SK-N-SH treated with all-trans-retinoic acid at 6 μM for 48 hours (cell line): ENCODE measurements around the gene ITGB2.

Experiments
- ATAC-seq: fragments of 200-7000 bp; cut with Tn5 transposase; 3 replicates; pipeline ENCODE4 v1.9.1; 2020; ENCODE audit warnings: mild to moderate bottlenecking, moderate library complexity
- ARNTL ChIP-seq: fragments of 450-650 bp; formaldehyde crosslinking; IDR thresholded peaks from 2 replicates; pipeline ENCODE4 v1.5.0; 2020; ENCODE audit warnings: low read depth, mild to moderate bottlenecking, moderate library complexity, borderline replicate concordance
- BACH2 ChIP-seq: fragments of 250-450 bp; sonication (Bioruptor Pico); IDR thresholded peaks from 2 replicates; pipeline ENCODE4 v1.9.0; 2021; ENCODE audit warnings: mild to moderate bottlenecking, borderline replicate concordance
- CREB5 ChIP-seq: fragments of 250-450 bp; sonication (Bioruptor Pico); IDR thresholded peaks from 2 replicates; pipeline ENCODE4 v1.5.1; 2020; ENCODE audit warnings: low read depth, mild to moderate bottlenecking, moderate library complexity
- CSDC2 ChIP-seq: fragments of 250-450 bp; sonication (Bioruptor Pico); IDR thresholded peaks from 2 replicates; pipeline ENCODE4 v1.5.0; 2020; ENCODE audit warnings: mild to moderate bottlenecking, moderate library complexity
- CSRNP3 ChIP-seq: fragments of 250-450 bp; sonication (Bioruptor Pico); IDR thresholded peaks from 2 replicates; pipeline ENCODE4 v1.5.1; 2021; ENCODE audit warnings: mild to moderate bottlenecking, moderate library complexity
- ESRRG ChIP-seq: fragments of 250-450 bp; sonication (Bioruptor Pico); IDR thresholded peaks from 2 replicates; pipeline ENCODE4 v1.6.1; 2021; ENCODE audit warnings: mild to moderate bottlenecking
- GLIS3 ChIP-seq: fragments of 250-450 bp; sonication (Bioruptor Pico); IDR thresholded peaks from 2 replicates; pipeline ENCODE4 v1.5.0; 2020; ENCODE audit warnings: mild to moderate bottlenecking, moderate library complexity
- ISL1 ChIP-seq: fragments of 250-450 bp; sonication (Bioruptor Pico); IDR thresholded peaks from 2 replicates; pipeline ENCODE4 v2.1.2; 2022; ENCODE audit warnings: mild to moderate bottlenecking, moderate library complexity
- OSR1 ChIP-seq: fragments of 250-450 bp; sonication (Bioruptor Pico); IDR thresholded peaks from 2 replicates; pipeline ENCODE4 v1.8.0; 2022; ENCODE audit warnings: moderate library complexity, mild to moderate bottlenecking, inconsistent platforms
- POU6F1 ChIP-seq: fragments of 250-450 bp; sonication (Bioruptor Pico); IDR thresholded peaks from 2 replicates; pipeline ENCODE4 v1.8.0; 2021; ENCODE audit warnings: low read depth, mild to moderate bottlenecking, moderate library complexity, borderline replicate concordance
- PPARA ChIP-seq: fragments of 250-450 bp; sonication (Bioruptor Pico); IDR thresholded peaks from 2 replicates; pipeline ENCODE4 v1.5.0; 2020; ENCODE audit warnings: mild to moderate bottlenecking, borderline replicate concordance
- RARB ChIP-seq: fragments of 250-450 bp; sonication (Bioruptor Pico); IDR thresholded peaks from 2 replicates; pipeline ENCODE4 v1.8.0; 2021; ENCODE audit warnings: mild to moderate bottlenecking, moderate library complexity
- SNAI2 ChIP-seq: fragments of 250-450 bp; sonication (Bioruptor Pico); IDR thresholded peaks from 2 replicates; pipeline ENCODE4 v1.5.0; 2020; ENCODE audit warnings: mild to moderate bottlenecking, moderate library complexity
- TCF4 ChIP-seq: fragments of 250-450 bp; sonication (Bioruptor Pico); IDR thresholded peaks from 2 replicates; pipeline ENCODE4 v1.8.0; 2021; ENCODE audit warnings: mild to moderate bottlenecking, moderate library complexity, borderline replicate concordance
- TOX ChIP-seq: fragments of 250-450 bp; sonication (Bioruptor Pico); IDR thresholded peaks from 2 replicates; pipeline ENCODE4 v1.8.0; 2021; ENCODE audit warnings: mild to moderate bottlenecking, moderate library complexity, borderline replicate concordance
- TSHZ2 ChIP-seq: fragments of 250-450 bp; sonication (Bioruptor Pico); IDR thresholded peaks from 2 replicates; pipeline ENCODE4 v1.5.0; 2020; ENCODE audit warnings: mild to moderate bottlenecking, moderate library complexity
- ZFP3 ChIP-seq: fragments of 250-450 bp; sonication (Bioruptor Pico); IDR thresholded peaks from 2 replicates; pipeline ENCODE4 v1.5.0; 2020; ENCODE audit warnings: mild to moderate bottlenecking, moderate library complexity
- ZFP30 ChIP-seq: fragments of 450-650 bp; formaldehyde crosslinking; IDR thresholded peaks from 2 replicates; pipeline ENCODE4 v1.5.0; 2022; ENCODE audit warnings: mild to moderate bottlenecking, moderate library complexity
- ZNF565 ChIP-seq: fragments of 450-650 bp; formaldehyde crosslinking; conservative IDR thresholded peaks from 2 replicates; pipeline ENCODE4 v1.5.0; 2020; ENCODE audit warnings: low read depth, mild to moderate bottlenecking, moderate library complexity
- ZNF8 ChIP-seq: fragments of 450-650 bp; formaldehyde crosslinking; IDR thresholded peaks from 2 replicates; pipeline ENCODE4 v1.5.0; 2020; ENCODE audit warnings: mild to moderate bottlenecking, moderate library complexity

Gene ITGB2

GRCh38 chr21:44927587-44928461 is 7.1 kb upstream of the ITGB2 start (continued):
- TF ChIP-seq CREB5 (CRISPR knock-in tag) (no peak), ZFP30 (no peak), SNAI2 (CRISPR knock-in tag) (no peak), CSDC2 (CRISPR knock-in tag) (no peak)

- no peak; the same call in 1 of the 3 replicates for ATAC-seq
These were observed 6.5 kb upstream of the ITGB2 start for GRCh38 chr21:44927259-44927586.

GRCh38 chr21:44926331-44927101 is 5.8 kb upstream of the ITGB2 start:
- TF ChIP-seq ZNF565 (CRISPR knock-in tag) (no peak), BACH2 (no peak), CSRNP3 (CRISPR knock-in tag) (no peak), ARNTL (CRISPR knock-in tag) (no peak), OSR1 (CRISPR knock-in tag) (no peak), CSDC2 (CRISPR knock-in tag) (no peak), GLIS3 (CRISPR knock-in tag) (no peak), ZNF8 (no peak), ISL1 (no peak), TCF4 (CRISPR knock-in tag) (no peak), SNAI2 (CRISPR knock-in tag) (no peak), ZFP30 (no peak), ESRRG (no peak), POU6F1 (CRISPR knock-in tag) (no peak), ZFP3 (CRISPR knock-in tag) (no peak), TSHZ2 (CRISPR knock-in tag) (no peak), CREB5 (CRISPR knock-in tag) (no peak), RARB (CRISPR knock-in tag) (no peak), TOX (no peak), PPARA (no peak)
- TF ChIP-seq, all 23 proteins: peak for 0
- no peak for ATAC-seq

More at GRCh38 chr21:44927259-44927586, 6.5 kb upstream of the ITGB2 start:
- TF ChIP-seq TCF4 (CRISPR knock-in tag) (no peak), ZNF565 (CRISPR knock-in tag) (no peak)
